Mesothelial cell of epicardium (in vitro differentiated cells): Measurements from ENCODE around the gene DDX39A. TPM values are rescaled to one million over a fixed set of nuclear protein-coding genes. Genes with fewer than 3 reads are reported as not detected.

Experiments
- DNase-seq, 2 experiments: peaks; one replicate each; pipeline ENCODE4 v3.0.0; 2021; ENCODE audit warnings: low spot score in 2 of 2; ENCODE audit not compliant: unreplicated experiment in 2 of 2
- H3K27ac Mint-ChIP-seq: 2 replicates; pipeline ENCODE4 v1.8.0; 2021; ENCODE audit warnings: mixed read lengths
- H3K27me3 Mint-ChIP-seq: 2 replicates; pipeline ENCODE4 v1.8.0; 2021; ENCODE audit warnings: low read depth, mixed read lengths
- H3K36me3 Mint-ChIP-seq: 2 replicates; pipeline ENCODE4 v1.8.0; 2021; ENCODE audit warnings: mixed read lengths
- H3K4me1 Mint-ChIP-seq: 2 replicates; pipeline ENCODE4 v1.8.0; 2021; ENCODE audit warnings: mixed read lengths
- H3K4me3 Mint-ChIP-seq: 2 replicates; pipeline ENCODE4 v1.8.0; 2021; ENCODE audit warnings: mild to moderate bottlenecking, moderate library complexity, mixed read lengths
- H3K9me3 Mint-ChIP-seq: 2 replicates; pipeline ENCODE4 v1.8.0; 2021; ENCODE audit warnings: mixed read lengths
- total RNA-seq: library from RNA; stranded (reverse); gene quantifications from 3 replicates; pipeline ENCODE4 v1.2.1, GENCODE V29; 2021
- TF ChIP-seq, protein P1 (sequence below): fragments of 200-600 bp; sonication (generic); IDR thresholded peaks from one replicate; pipeline ENCODE4 v1.5.0; 2021; ENCODE audit warnings: antibody characterized with exemption; ENCODE audit not compliant: unreplicated experiment

DDX39A gene
- total RNA-seq, 1 donor from 2014 or later: 68.6 TPM

DNA sequence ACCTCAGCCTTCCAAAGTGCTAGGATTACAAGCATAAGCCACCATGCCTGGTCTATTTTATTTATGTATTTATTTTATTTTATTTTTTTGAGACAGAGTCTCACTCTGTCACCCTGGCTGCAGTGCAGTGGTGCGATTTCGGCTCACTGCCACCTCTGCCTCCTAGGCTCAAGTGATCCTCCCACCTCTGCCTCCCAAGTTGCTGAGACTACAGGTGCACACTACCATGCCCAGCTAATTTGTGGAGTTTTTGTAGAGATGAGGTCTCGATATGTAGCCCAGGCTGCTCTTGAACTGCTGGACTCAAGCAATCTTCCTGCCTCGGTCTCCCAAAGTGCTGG, 48.2 kb downstream of the DDX39A start:
- H3K4me3 Mint-ChIP-seq: no peak overlapping the region
- H3K9me3 Mint-ChIP-seq: peaks cover 3% of the 10 kb centered on the region
- H3K27ac Mint-ChIP-seq: no peak overlapping the region
- peaks cover 11% of the 10 kb centered on the region for H3K4me1 Mint-ChIP-seq
- TF ChIP-seq, protein P1, sequence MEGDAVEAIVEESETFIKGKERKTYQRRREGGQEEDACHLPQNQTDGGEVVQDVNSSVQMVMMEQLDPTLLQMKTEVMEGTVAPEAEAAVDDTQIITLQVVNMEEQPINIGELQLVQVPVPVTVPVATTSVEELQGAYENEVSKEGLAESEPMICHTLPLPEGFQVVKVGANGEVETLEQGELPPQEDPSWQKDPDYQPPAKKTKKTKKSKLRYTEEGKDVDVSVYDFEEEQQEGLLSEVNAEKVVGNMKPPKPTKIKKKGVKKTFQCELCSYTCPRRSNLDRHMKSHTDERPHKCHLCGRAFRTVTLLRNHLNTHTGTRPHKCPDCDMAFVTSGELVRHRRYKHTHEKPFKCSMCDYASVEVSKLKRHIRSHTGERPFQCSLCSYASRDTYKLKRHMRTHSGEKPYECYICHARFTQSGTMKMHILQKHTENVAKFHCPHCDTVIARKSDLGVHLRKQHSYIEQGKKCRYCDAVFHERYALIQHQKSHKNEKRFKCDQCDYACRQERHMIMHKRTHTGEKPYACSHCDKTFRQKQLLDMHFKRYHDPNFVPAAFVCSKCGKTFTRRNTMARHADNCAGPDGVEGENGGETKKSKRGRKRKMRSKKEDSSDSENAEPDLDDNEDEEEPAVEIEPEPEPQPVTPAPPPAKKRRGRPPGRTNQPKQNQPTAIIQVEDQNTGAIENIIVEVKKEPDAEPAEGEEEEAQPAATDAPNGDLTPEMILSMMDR: no peak
- DNase-seq: no peak
- H3K36me3 Mint-ChIP-seq: no peaks in the 10 kb centered on the region
- no peaks in the 10 kb centered on the region for H3K27me3 Mint-ChIP-seq

DNA sequence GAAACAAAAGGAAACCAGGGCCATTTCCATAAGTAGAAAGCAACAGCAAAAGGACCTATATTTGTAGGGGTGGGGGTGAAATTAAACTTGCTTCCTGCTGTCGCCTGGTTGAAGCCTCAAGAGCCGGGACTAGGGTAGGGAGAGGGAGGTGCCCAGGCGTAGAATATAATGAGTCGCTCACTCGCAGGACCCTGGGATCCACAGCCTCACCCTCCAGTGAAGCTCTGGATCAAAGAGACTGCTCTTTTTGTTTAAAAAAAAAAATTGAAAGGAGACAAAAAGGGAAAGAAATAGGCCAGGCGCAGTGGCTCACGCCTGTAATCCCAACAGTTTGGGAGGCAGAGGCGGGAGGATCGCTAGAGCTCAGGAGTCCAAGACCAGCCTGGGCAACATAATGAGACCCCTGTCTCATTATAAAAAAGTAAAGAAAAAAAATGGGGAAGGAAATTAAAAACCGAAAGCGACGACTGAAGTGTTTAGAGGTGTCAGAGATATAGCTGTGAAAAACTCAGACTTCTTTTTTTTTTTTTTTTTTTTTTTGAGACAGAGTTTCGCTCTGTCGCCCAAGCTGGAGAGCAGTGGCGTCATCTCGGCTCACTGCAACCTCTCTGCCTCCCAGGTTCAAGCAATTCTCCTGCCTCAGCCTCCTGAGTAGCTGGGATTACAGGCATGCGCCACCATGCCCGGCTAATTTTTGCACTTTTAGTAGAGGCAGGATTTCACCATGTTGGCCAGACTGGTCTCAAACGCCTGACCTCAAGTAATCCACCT, 48.8 kb downstream of the DDX39A start:
- H3K27ac Mint-ChIP-seq: peak overlapping the region; percentile 73
- peaks cover 3% of the 10 kb centered on the region for H3K9me3 Mint-ChIP-seq
- H3K36me3 Mint-ChIP-seq: no peaks in the 10 kb centered on the region
- no peak overlapping the region for H3K4me3 Mint-ChIP-seq
- DNase-seq: no peak
- TF ChIP-seq, protein P1: no peak
- no peaks in the 10 kb centered on the region for H3K27me3 Mint-ChIP-seq
- H3K4me1 Mint-ChIP-seq: peaks cover 9% of the 10 kb centered on the region

DNA sequence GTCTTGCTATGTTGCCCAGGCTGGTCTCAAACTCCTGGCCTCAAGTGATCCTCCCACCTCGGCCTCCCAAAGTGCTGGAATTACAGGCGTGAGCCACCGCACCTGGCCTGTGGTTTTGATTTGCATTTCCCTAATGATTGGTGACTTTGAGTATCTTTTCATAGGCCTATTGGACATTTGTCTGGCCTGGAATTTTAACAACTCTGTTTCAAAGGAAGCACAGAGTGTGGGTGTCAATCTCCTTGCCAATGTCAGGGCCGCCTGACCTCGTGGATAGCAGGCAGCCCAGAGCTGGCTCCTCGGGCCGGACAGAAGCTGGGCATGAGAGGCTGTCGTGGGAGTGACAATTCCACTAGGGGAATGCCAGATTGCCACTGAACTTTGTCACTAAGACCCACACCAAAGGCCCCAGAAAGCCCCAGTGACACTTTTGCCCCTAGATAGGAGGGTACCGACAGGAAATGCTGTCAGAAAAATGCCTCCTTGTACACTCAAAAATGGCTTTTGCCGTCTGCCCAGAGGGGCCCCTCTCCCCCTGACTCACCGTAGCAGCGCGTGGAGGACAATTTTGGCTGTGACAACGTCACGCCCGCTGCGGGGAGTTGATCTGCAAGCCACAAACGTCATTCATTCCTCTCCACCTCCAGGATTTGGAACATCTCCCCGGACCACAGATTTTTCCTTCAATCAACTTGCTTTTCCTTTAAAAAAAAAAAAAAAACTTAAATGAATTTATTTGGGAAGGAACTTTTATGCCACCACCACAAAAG, 49.6 kb downstream of the DDX39A start:
- H3K9me3 Mint-ChIP-seq: peaks cover 3% of the 10 kb centered on the region
- no peaks in the 10 kb centered on the region for H3K27me3 Mint-ChIP-seq
- TF ChIP-seq, protein P1: no peak
- no peak for DNase-seq
- H3K36me3 Mint-ChIP-seq: no peaks in the 10 kb centered on the region
- no peak overlapping the region for H3K4me3 Mint-ChIP-seq
- peak overlapping the region; percentile 73 for H3K27ac Mint-ChIP-seq
- peaks cover 12% of the 10 kb centered on the region for H3K4me1 Mint-ChIP-seq

DNA sequence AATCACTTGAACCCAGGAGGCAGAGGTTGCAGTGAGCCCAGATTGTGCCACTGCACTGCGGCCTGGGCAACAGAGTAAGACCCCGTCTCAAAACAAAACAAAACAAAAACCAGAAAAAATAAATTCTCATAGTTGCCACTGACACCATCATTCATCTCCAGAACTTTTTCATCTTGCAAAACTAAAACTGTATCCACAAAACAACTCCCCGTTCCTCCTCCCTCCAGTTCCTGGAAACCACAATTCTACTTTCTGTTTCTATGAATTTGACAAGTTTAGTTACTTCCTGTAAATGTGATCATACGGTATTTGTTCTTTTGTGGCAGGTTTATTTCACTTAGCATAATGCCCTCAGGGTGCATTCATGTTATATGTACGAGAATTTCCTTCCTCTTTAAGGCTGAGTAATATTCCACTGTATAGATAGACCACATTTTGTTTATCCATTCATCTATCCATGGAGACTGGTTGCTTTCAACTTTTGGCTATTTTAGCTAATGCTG, 51.1 kb downstream of the DDX39A start:
- TF ChIP-seq, protein P1: no peak
- Mint-ChIP-seq H3K36me3 (no peaks in the 10 kb centered on the region), H3K4me1 (peaks cover 19% of the 10 kb centered on the region), H3K27ac (no peak overlapping the region), H3K4me3 (no peak overlapping the region), H3K27me3 (no peaks in the 10 kb centered on the region), H3K9me3 (peaks cover 3% of the 10 kb centered on the region)
- DNase-seq: no peak

DNA sequence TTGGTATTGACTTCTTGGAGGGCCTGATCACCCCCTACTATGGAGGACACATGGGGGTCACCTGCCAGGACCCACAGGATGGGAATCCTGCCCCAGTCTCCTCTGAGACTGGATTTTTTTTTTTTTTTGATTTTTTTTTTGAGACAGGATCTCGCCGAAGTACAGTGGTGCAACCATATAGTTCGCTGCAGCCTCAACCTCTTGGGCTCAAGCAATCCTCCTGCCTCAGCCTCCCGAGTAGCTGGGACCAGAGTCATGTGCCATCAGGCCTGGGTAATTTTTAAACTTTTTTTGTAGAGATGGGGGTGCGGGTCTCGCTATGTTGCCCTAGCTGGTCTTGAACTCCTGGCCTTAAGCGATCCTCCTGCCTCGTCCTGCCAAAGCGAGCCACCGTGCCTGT, 52.1 kb downstream of the DDX39A start:
- H3K9me3 Mint-ChIP-seq: peaks cover 3% of the 10 kb centered on the region
- no peaks in the 10 kb centered on the region for H3K27me3 Mint-ChIP-seq
- no peaks in the 10 kb centered on the region for H3K36me3 Mint-ChIP-seq
- H3K4me3 Mint-ChIP-seq: no peak overlapping the region
- H3K27ac Mint-ChIP-seq: no peak overlapping the region
- peaks cover 25% of the 10 kb centered on the region for H3K4me1 Mint-ChIP-seq
- TF ChIP-seq, protein P1: no peak
- no peak for DNase-seq
